K562 (cell line): ENCODE results near the gene PKD1L1.

ENCODE experiments used
- CEBPB ChIP-seq: fragments of 450-650 bp; IDR thresholded peaks from 2 replicates; pipeline ENCODE4 v1.6.1; 2016; ENCODE audit warnings: missing genetic modification characterization, missing compliant biosample characterization
- CHCHD3 ChIP-seq: fragments of 250-450 bp; sonication (Bioruptor Pico); IDR thresholded peaks from 2 replicates; pipeline ENCODE4 v2.1.2; 2022; ENCODE audit warnings: mild to moderate bottlenecking
- CREM ChIP-seq: IDR thresholded peaks from 2 replicates; pipeline ENCODE4 v1.6.1; 2014; ENCODE audit warnings: antibody characterized with exemption, low read depth
- HCFC1 ChIP-seq: IDR thresholded peaks from 2 replicates; pipeline ENCODE4 v1.6.1; 2012; ENCODE audit warnings: low read depth, low read length, improper control_type of control experiment
- JUND ChIP-seq, 2 experiments: IDR thresholded peaks; 2 replicates in 1 of 2; 3 replicates in 1 of 2; pipeline ENCODE4 v1.6.1; 2011; ENCODE audit warnings: borderline replicate concordance in 2 of 2, low read depth in 2 of 2, low read length in 2 of 2, improper control_type of control experiment in 1 of 2, missing biosample characterization in 1 of 2, missing genetic modification characterization in 1 of 2, missing genetic modification reagents in 1 of 2
- MNT ChIP-seq, 2 experiments: fragments of 450-650 bp; conservative IDR thresholded peaks; 2 replicates each; pipeline ENCODE4 v1.6.1; 2017; ENCODE audit warnings: mild to moderate bottlenecking in 2 of 2, moderate library complexity in 2 of 2
- OTX1 ChIP-seq: fragments of 450-650 bp; formaldehyde crosslinking; IDR thresholded peaks from 2 replicates; pipeline ENCODE4 v1.4.0; 2022; ENCODE audit warnings: mild to moderate bottlenecking
- ZNF551 ChIP-seq: fragments of 250-450 bp; sonication (Bioruptor Pico); IDR thresholded peaks from 2 replicates; pipeline ENCODE4 v1.5.0; 2021; ENCODE audit warnings: mild to moderate bottlenecking, moderate library complexity
- ZNF609 ChIP-seq: sonication (generic); formaldehyde crosslinking; IDR thresholded peaks from 2 replicates; pipeline ENCODE4 v1.8.1; 2023; ENCODE audit warnings: missing genetic modification reagents, mild to moderate bottlenecking, borderline replicate concordance

- TF ChIP-seq CEBPB, result no peak
- TF ChIP-seq JUND (IDR thresholded peaks at IDR 0.05; ENCODE audit: borderline replicate concordance, low read depth, low read length), result no peak
- no peak for TF ChIP-seq JUND (tag; IDR thresholded peaks at IDR 0.05; ENCODE audit: borderline replicate concordance, low read depth, low read length)
- TF ChIP-seq OTX1 (CRISPR knock-in tag), result no peak
- TF ChIP-seq HCFC1, result no peak
- no peak for TF ChIP-seq MNT (conservative IDR thresholded peaks at IDR 0.05)
- no peak for TF ChIP-seq CHCHD3 (CRISPR knock-in tag)
- TF ChIP-seq ZNF609 (CRISPR knock-in tag), result no peak
- no peak for TF ChIP-seq CREM
- no peak for TF ChIP-seq ZNF551 (CRISPR knock-in tag)
Observed at GRCh38 chr7:47901542-47901941, 46.7 kb downstream of the PKD1L1 start.
